Astrocyte of the cerebellum (primary cell): Measurements from ENCODE around the gene MAL.

Experiments
- DNase-seq: peaks from one replicate; pipeline ENCODE4 v3.0.0-alpha.2; 2011; ENCODE audit warnings: low read depth
- H3K4me3 ChIP-seq: 2 replicates; pipeline ENCODE4 v1.5.1; 2011; ENCODE audit warnings: mild to moderate bottlenecking, low read depth, low read length, moderate library complexity
- in situ Hi-C: cut with HindIII; loops from 2 replicates; pipeline ENCODE4 v1.10.0; 2017; ENCODE audit warnings: low sequenced_read_pairs
- TF ChIP-seq, protein P1 (sequence below): IDR thresholded peaks from 2 replicates; pipeline ENCODE4 v1.5.1; 2012; ENCODE audit warnings: low read length, low read depth, moderate library complexity, mild to moderate bottlenecking; ENCODE audit errors: missing control alignments

Gene MAL

DNA sequence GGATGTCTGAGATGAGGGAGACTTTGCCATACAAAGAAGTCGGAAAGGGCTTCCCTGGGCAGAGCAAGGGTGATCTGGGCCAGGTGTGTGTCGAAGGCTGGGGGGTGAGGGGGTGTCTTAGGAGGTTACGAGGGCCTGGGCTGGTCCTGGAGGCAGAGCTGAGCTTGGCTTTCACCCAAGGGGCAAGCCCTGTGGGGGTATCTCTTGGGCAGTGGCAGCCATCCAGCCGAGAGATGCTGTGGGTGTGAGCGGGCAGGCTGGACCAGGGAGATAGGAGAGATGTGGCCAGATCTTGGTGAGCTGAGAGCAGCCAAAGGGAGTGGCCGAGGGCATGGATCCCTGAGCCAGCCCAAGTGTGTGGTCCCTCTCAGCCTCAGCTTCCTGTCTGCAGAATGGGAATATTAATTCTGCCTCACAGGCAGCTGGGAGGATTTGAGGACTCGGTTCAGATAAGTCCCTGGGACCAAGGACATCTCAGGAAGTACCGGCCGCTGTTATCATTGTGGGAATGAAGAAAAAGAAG lies 33.0 kb downstream of the MAL start:
- in situ Hi-C loops: no loop called here
- DNase-seq: no peak
- H3K4me3 ChIP-seq: no peak overlapping the region
- TF ChIP-seq, protein P1, sequence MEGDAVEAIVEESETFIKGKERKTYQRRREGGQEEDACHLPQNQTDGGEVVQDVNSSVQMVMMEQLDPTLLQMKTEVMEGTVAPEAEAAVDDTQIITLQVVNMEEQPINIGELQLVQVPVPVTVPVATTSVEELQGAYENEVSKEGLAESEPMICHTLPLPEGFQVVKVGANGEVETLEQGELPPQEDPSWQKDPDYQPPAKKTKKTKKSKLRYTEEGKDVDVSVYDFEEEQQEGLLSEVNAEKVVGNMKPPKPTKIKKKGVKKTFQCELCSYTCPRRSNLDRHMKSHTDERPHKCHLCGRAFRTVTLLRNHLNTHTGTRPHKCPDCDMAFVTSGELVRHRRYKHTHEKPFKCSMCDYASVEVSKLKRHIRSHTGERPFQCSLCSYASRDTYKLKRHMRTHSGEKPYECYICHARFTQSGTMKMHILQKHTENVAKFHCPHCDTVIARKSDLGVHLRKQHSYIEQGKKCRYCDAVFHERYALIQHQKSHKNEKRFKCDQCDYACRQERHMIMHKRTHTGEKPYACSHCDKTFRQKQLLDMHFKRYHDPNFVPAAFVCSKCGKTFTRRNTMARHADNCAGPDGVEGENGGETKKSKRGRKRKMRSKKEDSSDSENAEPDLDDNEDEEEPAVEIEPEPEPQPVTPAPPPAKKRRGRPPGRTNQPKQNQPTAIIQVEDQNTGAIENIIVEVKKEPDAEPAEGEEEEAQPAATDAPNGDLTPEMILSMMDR: no peak

DNA sequence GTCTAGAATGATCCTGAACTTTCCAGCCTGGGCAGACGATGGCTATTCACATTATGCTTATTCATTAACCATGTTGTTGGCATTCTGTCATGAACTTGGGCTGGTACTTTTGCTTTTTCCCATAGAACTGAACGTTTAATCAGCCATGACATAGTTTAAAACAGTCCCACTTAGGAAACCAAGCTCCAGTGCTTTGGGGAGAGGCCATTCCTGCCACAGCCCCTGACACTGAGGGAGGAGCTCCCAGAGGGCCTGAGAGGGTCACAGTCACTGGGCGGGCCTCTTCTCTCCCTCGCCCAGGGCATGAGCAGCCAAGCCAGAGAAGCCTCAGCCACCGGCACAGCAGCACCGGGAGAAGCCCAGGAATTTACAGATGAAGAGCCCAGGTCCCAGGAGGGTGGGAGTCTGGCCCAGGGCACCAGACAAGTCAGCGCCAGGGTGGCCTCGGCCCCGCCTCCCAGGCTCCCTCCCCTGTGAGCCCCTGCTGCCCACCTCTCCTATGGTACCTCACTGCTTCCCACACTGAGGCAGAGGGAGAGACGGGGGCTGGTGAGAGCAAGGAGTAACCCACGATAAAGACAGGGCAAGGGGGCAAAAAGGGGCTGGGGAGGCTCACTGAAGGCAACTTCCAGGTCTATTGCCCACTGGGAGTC lies 33.6 kb downstream of the MAL start:
- no peak for DNase-seq
- TF ChIP-seq, protein P1: no peak
- no peak overlapping the region for H3K4me3 ChIP-seq
- in situ Hi-C loops: no loop called here

DNA sequence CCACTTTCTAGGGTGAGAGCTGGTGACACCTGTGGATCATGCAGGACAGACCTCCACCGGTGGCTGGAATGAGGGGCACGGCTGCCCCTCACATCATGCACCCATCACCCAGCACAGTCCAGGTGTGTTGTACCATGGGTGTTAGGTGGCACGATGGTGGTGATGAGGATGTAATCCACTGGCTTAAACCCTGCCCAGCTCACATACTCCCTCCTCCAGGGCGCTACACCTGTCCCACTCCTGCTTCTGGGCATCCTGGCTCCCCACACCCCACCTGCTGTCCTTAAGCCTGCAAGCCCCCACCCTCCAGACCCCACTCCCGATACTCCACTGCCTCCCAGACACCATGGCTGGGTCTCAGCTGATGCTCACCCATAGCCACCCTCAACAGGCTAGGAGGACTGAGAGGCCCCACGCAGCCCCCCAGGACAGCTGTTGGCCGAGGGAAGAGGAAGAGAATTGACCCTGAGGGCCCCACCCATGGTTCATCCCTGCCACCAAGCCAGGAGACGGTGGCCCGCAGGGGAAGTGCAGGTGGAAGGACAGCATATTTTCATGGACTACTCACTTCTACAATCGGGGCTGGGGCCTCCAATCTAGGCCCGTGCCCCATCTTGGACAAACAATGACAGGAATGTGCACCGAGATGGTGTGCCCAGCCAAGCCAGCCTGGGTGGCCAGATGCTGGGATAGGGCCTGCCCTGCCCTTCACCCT lies 34.3 kb downstream of the MAL start:
- in situ Hi-C loops: no loop called here
- H3K4me3 ChIP-seq: no peak overlapping the region
- DNase-seq: no peak
- TF ChIP-seq, protein P1: no peak

DNA sequence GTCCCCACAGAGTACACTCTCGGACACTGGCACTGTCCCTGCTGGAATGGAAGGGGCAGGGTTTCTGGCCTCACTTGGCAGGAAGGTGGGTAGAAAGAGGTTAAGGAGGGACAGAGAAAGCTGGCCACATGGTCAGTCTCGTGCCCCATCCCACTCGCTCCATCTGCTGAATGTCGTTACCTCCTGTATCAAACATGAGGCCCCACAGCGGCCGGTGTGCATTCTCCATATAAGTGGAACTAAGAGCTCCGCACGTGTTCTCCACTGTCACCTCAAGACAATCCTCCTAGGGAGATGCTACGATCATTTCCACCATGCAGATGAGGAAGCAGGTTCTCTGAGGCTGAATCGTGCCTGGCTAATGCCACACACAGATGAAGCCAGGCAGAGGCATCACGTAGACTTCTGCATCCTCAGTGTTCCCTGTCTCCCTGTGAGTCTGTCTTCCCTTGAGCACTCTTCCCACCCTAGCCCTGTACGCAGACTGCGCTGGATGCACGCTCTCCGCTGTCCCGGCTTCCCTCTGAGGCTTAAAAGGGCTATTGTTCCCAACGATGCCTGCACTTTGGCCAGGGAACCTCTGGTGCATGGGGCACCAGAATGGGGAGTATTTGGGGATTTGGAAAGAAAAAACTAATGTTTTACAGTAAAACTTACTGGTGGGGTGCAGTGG lies 35.1 kb downstream of the MAL start:
- no peak for DNase-seq
- TF ChIP-seq, protein P1: no peak
- in situ Hi-C loops: no loop called here

DNA sequence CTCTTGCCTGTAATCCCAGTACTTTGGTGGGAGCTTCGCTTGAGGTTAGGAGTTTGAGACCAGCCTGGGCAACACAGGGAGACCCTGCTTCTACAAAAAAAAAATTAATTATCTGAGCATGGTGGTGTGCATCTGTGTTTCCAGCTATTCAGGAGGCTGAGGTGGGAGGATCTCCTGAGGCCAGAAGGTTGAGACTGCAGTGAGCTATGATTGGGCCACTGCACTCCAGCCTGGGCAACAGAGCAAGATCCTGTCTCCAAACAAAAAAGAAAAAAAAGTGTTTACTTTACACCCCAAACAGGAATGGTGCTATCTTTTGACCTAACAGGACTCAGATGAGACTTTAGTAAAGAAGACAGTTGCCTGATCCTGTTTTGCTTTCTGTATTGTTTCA lies 35.6 kb downstream of the MAL start:
- DNase-seq: no peak
- TF ChIP-seq, protein P1: no peak
- H3K4me3 ChIP-seq: no peak overlapping the region
- in situ Hi-C loops: no loop called here

More for the DNA sequence above, 35.1 kb downstream of the MAL start:
- H3K4me3 ChIP-seq: no peak overlapping the region

DNA sequence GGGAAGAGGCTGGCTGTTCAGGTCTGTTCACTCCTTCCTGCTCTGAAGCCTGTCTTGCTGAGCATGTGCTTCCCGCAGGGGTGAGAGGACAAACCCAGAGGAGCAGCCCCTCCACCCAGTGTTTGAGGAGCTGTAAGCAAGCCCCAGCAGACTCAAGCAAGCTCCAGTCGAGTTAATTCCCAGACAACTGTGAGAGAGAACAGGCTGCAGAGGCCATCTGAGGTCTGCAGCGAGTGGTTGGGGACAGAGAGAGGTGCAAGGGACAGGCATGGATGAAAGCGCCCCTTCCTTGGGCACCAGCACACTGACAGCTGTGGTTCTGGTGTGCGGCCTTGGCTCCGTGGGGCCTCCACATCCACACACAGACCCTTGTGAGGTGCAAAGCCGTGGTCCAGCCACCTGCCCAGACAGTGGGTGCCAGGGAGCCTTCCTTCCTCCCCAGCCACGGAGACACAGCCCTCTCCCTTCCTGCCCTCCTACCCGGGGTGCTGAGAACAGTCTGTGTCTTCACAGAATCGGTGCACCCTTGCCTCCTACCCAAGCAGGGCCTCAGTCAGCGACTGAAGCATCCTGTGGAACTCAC lies 36.2 kb downstream of the MAL start:
- no peak overlapping the region for H3K4me3 ChIP-seq
- TF ChIP-seq, protein P1: no peak
- in situ Hi-C loops: no loop called here
- no peak for DNase-seq
